Endothelial cell of umbilical vein (primary cell): ENCODE measurements around the gene MSANTD7. TPM values are rescaled to one million over a fixed set of nuclear protein-coding genes. Genes with fewer than 3 reads are reported as not detected.

Experiments
- BruUV-seq: library from RNA; stranded (reverse); fragments of 400-500 nt; replicated peaks from 2 replicates; lab custom pipeline; 2021; lab: Mats Ljungman, UMichigan
- CTCF ChIA-PET: fragments of 300-600, 350-600 bp; sonication (Branson Sonifier 250); formaldehyde crosslinking; loops from one replicate; lab custom pipeline; 2021; ENCODE audit warnings: antibody characterized with exemption, inconsistent platforms; lab: Charles Lee
- POLR2A ChIA-PET: fragments of 300-600, 350-600 bp; sonication (Branson Sonifier 250); formaldehyde crosslinking; loops from one replicate; lab custom pipeline; 2021; ENCODE audit warnings: antibody characterized with exemption, inconsistent platforms; lab: Charles Lee
- DNase-seq: peaks from one replicate; pipeline ENCODE4 v3.0.0-alpha.2; 2011; ENCODE audit warnings: low read depth, low spot score
- FAIRE-seq: peaks from 2 replicates; lab custom pipeline; 2011; peaks lifted over from hg19 to GRCh38; lab: Jason Lieb, UNC
- H2AFZ ChIP-seq: 2 replicates; pipeline ENCODE4 v1.6.0; 2012; ENCODE audit warnings: low read depth, low read length, control low read depth, inconsistent platforms
- H3K27ac ChIP-seq: 2 replicates; pipeline ENCODE4 v1.5.1; 2011; ENCODE audit warnings: low read depth, mild to moderate bottlenecking, control low read depth, low read length, moderate library complexity; ENCODE audit not compliant: insufficient read depth
- H3K27me3 ChIP-seq, 2 experiments: 2 replicates each; pipeline versions ENCODE4 v1.6.0 to v1.6.1; 2011; ENCODE audit warnings: low read length in 2 of 2, mixed read lengths in 1 of 2; ENCODE audit not compliant: control insufficient read depth in 2 of 2, insufficient read depth in 2 of 2
- H3K36me3 ChIP-seq, 2 experiments: 2 replicates in 1 of 2; 3 replicates in 1 of 2; pipeline ENCODE4 v1.5.1; 2011; ENCODE audit warnings: low read length in 2 of 2, mild to moderate bottlenecking in 1 of 2, moderate library complexity in 1 of 2; ENCODE audit not compliant: control insufficient read depth in 2 of 2, insufficient read depth in 2 of 2; ENCODE audit errors: extremely low read depth in 1 of 2
- H3K4me1 ChIP-seq: 3 replicates; pipeline ENCODE4 v1.5.1; 2011; ENCODE audit warnings: mild to moderate bottlenecking, low read length; ENCODE audit not compliant: control insufficient read depth, insufficient read depth; ENCODE audit errors: extremely low read depth
- H3K4me2 ChIP-seq: 2 replicates; pipeline ENCODE4 v1.6.1; 2011; ENCODE audit warnings: low read length, control low read depth, mixed read lengths; ENCODE audit not compliant: insufficient read depth
- H3K4me3 ChIP-seq, 3 experiments: fragments of 200-600 bp in 1 of 3; sonication (generic), shearing (Covaris generic) in 1 of 3; replicated peaks in 1 of 3; 2 replicates each; pipeline ENCODE4 v1.5.1; 2011 to 2016; ENCODE audit warnings: control low read depth in 3 of 3, low read length in 3 of 3, mild to moderate bottlenecking in 2 of 3, inconsistent platforms in 1 of 3, low read depth in 1 of 3, moderate library complexity in 1 of 3; ENCODE audit not compliant: insufficient read depth in 1 of 3
- H3K79me2 ChIP-seq: 2 replicates; pipeline ENCODE4 v1.6.0; 2012; ENCODE audit warnings: low read length, inconsistent platforms; ENCODE audit not compliant: control insufficient read depth, insufficient read depth
- H3K9ac ChIP-seq: replicated peaks from 2 replicates; pipeline ENCODE3; 2011; ENCODE audit warnings: low read length, control low read depth; ENCODE audit not compliant: insufficient read depth; ENCODE audit errors: extremely low read depth
- H3K9me1 ChIP-seq: replicated peaks from 3 replicates; pipeline ENCODE4 v1.6.0; 2011; ENCODE audit warnings: mild to moderate bottlenecking, low read length; ENCODE audit not compliant: control insufficient read depth, insufficient read depth; ENCODE audit errors: extremely low read depth
- H3K9me3 ChIP-seq: replicated peaks from 2 replicates; pipeline ENCODE4 v1.5.1; 2012; ENCODE audit warnings: low read length, inconsistent platforms; ENCODE audit not compliant: control insufficient read depth, insufficient read depth
- H4K20me1 ChIP-seq: replicated peaks from 2 replicates; pipeline ENCODE3; 2011; ENCODE audit warnings: mild to moderate bottlenecking, low read length; ENCODE audit not compliant: control insufficient read depth, insufficient read depth; ENCODE audit errors: extremely low read depth
- EZH2 ChIP-seq: IDR thresholded peaks from 2 replicates; pipeline ENCODE4 v1.6.1; 2012; ENCODE audit warnings: borderline replicate concordance, low read depth, mild to moderate bottlenecking, moderate library complexity, low read length, inconsistent platforms; ENCODE audit not compliant: severe bottlenecking
- FOS ChIP-seq: IDR thresholded peaks from 2 replicates; pipeline ENCODE4 v1.6.1; 2011; ENCODE audit warnings: mild to moderate bottlenecking, low read length, moderate library complexity, borderline replicate concordance; ENCODE audit not compliant: insufficient read depth
- GATA2 ChIP-seq: IDR thresholded peaks from 2 replicates; pipeline ENCODE4 v1.7.0; 2011; ENCODE audit warnings: low read depth, mild to moderate bottlenecking, moderate library complexity, mixed read lengths, low read length; ENCODE audit not compliant: insufficient read length, insufficient read depth
- JUN ChIP-seq: IDR thresholded peaks from 2 replicates; pipeline ENCODE4 v1.6.1; 2011; ENCODE audit warnings: borderline replicate concordance, low read depth; ENCODE audit not compliant: insufficient read length, insufficient read depth
- MAX ChIP-seq: IDR thresholded peaks from 2 replicates; pipeline ENCODE4 v1.6.1; 2011; ENCODE audit not compliant: insufficient read depth, insufficient read length
- MYC ChIP-seq: IDR thresholded peaks from one replicate; pipeline ENCODE4 v1.6.1; 2011; ENCODE audit warnings: mild to moderate bottlenecking, low read depth, low read length
- POLR2A ChIP-seq: IDR thresholded peaks from 2 replicates; pipeline ENCODE4 v1.6.1; 2012; ENCODE audit warnings: low read depth, mild to moderate bottlenecking, control low read depth, low read length
- POLR2AphosphoS5 ChIP-seq: IDR thresholded peaks from 2 replicates; pipeline ENCODE4 v1.6.1; 2012; ENCODE audit warnings: low read depth, mild to moderate bottlenecking, control low read depth, low read length, moderate library complexity; ENCODE audit not compliant: insufficient read depth
- dilution Hi-C: fragments of 300-500 bp; cut with MboI; formaldehyde crosslinking; loops from one replicate; pipeline ENCODE4 v1.15.0; 2019; ENCODE audit warnings: low sequenced_read_pairs; ENCODE audit not compliant: extremely low pct_ligation_motif_present
- intact Hi-C: fragments of 100-400 bp; cut with micrococcal nuclease; formaldehyde crosslinking; loops from one replicate; pipeline ENCODE4 v1.10.0; 2022
- polyA plus RNA-seq, 4 experiments: library from polyadenylated mRNA; depleted of rRNA in 3 of 4; stranded (reverse) in 3 of 4; unstranded in 1 of 4; fragments of >200 nt; gene quantifications; 2 replicates each; pipeline versions ENCODE4 v1.2.1 to v1.2.3, GENCODE V29; 2011 to 2012; ENCODE audit warnings: missing spikeins in 1 of 4
- total RNA-seq: library from RNA; stranded (reverse); gene quantifications from 2 replicates; pipeline ENCODE4 v1.2.3, GENCODE V29; 2021
- TF ChIP-seq, protein P1 (sequence below), 2 donors: IDR thresholded peaks; 1 replicate in 1 of 2; 2 replicates in 1 of 2; pipeline ENCODE4 v1.5.1; 2011; ENCODE audit warnings: low read length in 2 of 2, mild to moderate bottlenecking in 2 of 2, moderate library complexity in 2 of 2, control low read depth in 1 of 2, inconsistent platforms in 1 of 2, low read depth in 1 of 2; ENCODE audit not compliant: insufficient read depth in 1 of 2; ENCODE audit errors: extremely low read depth in 1 of 2

MSANTD7 gene
- total and polyA plus RNA-seq, 2 donors (not counting 3 experiments of a cell fraction or from before 2014, with no cell fraction given), result 4.8 to 13.1 TPM

GRCh38 chr10:14855453-14855852, 17.3 kb downstream of the MSANTD7 start:
- no peak for TF ChIP-seq MAX
- TF ChIP-seq GATA2, result no peak
- no peak for TF ChIP-seq POLR2AphosphoS5
- TF ChIP-seq POLR2A, result no peak
- no peak for TF ChIP-seq MYC
- no peak for TF ChIP-seq FOS
- TF ChIP-seq, protein P1, sequence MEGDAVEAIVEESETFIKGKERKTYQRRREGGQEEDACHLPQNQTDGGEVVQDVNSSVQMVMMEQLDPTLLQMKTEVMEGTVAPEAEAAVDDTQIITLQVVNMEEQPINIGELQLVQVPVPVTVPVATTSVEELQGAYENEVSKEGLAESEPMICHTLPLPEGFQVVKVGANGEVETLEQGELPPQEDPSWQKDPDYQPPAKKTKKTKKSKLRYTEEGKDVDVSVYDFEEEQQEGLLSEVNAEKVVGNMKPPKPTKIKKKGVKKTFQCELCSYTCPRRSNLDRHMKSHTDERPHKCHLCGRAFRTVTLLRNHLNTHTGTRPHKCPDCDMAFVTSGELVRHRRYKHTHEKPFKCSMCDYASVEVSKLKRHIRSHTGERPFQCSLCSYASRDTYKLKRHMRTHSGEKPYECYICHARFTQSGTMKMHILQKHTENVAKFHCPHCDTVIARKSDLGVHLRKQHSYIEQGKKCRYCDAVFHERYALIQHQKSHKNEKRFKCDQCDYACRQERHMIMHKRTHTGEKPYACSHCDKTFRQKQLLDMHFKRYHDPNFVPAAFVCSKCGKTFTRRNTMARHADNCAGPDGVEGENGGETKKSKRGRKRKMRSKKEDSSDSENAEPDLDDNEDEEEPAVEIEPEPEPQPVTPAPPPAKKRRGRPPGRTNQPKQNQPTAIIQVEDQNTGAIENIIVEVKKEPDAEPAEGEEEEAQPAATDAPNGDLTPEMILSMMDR (IDR thresholded peaks at IDR 0.05; ENCODE audit: extremely low read depth in 1 of 2, insufficient read depth in 1 of 2, low read depth in 1 of 2, low read length in 2 of 2), result no peak
- no peak for TF ChIP-seq JUN
- no peak for TF ChIP-seq EZH2
- ChIA-PET CTCF (no interaction called here), POLR2A (no interaction called here)
- no peaks in the 10 kb centered on the region for H4K20me1 ChIP-seq
- peaks cover 0 to 4% of the 10 kb centered on the region in 2 experiments for H3K36me3 ChIP-seq
- FAIRE-seq (no peak), DNase-seq (no peak)
- H3K4me3 ChIP-seq, result no peak overlapping the region
- no TSS peak for BruUV-seq
- no peak overlapping the region for H3K9ac ChIP-seq
- H3K27ac ChIP-seq, result no peak overlapping the region
- dilution Hi-C loops (no loop called here), intact Hi-C loops (no loop called here)
- no peaks in the 10 kb centered on the region for H3K79me2 ChIP-seq
- no peak overlapping the region for H3K4me2 ChIP-seq
- H3K9me3 ChIP-seq, result no peaks in the 10 kb centered on the region
- H3K27me3 ChIP-seq, result no peaks in the 10 kb centered on the region
- H2AFZ ChIP-seq, result no peak overlapping the region
- no peaks in the 10 kb centered on the region for H3K9me1 ChIP-seq
- H3K4me1 ChIP-seq, result no peaks in the 10 kb centered on the region
